Heart left ventricle (tissue), 16 donors: ENCODE results near the gene SORCS1. TPM values are rescaled to one million over a fixed set of nuclear protein-coding genes. Genes with fewer than 3 reads are reported as not detected.

ENCODE experiments used
- ATAC-seq, 4 donors: fragments of 200-7000 bp; cut with Tn5 transposase; one replicate each; pipeline ENCODE4 v1.9.1; 2020 to 2022; ENCODE audit warnings: moderate library complexity in 4 of 4, mild to moderate bottlenecking in 3 of 4, moderate number of reproducible peaks in 1 of 4
- DNase-seq, 5 donors: peaks; one replicate each; pipeline ENCODE4 v3.0.0-alpha.2; 2020
- H3K27ac ChIP-seq, 12 donors: fragments of 200-600 bp; sonication (generic) in 4 of 12; one replicate each; pipeline versions ENCODE4 v1.5.0 to v1.8.0; 2016 to 2022; ENCODE audit warnings: mild to moderate bottlenecking in 2 of 12
- H3K27me3 ChIP-seq, 9 donors: fragments of 200-600 bp; sonication (generic) in 2 of 9; one replicate each; pipeline versions ENCODE4 v1.5.1 to v1.8.0; 2016 to 2022; ENCODE audit warnings: mild to moderate bottlenecking in 3 of 9
- H3K36me3 ChIP-seq, 9 donors: fragments of 200-600 bp; sonication (generic) in 2 of 9; one replicate each; pipeline versions ENCODE4 v1.5.0 to v1.8.0; 2018 to 2022; ENCODE audit warnings: mild to moderate bottlenecking in 2 of 9
- H3K4me1 ChIP-seq, 12 donors: fragments of 200-600 bp; sonication (generic) in 4 of 12; one replicate each; pipeline versions ENCODE4 v1.5.0 to v1.8.0; 2016 to 2022; ENCODE audit warnings: mild to moderate bottlenecking in 3 of 12
- H3K4me3 ChIP-seq, 12 donors: fragments of 200-600 bp; sonication (generic) in 4 of 12; one replicate each; pipeline versions ENCODE4 v1.5.0 to v1.8.0; 2017 to 2022; ENCODE audit warnings: mild to moderate bottlenecking in 9 of 12, moderate library complexity in 4 of 12
- H3K9me3 ChIP-seq, 12 donors: fragments of 200-600 bp; sonication (generic) in 4 of 12; one replicate each; pipeline versions ENCODE4 v1.5.0 to v1.8.0; 2016 to 2022; ENCODE audit warnings: mild to moderate bottlenecking in 1 of 12
- CTCF ChIP-seq, 12 donors: fragments of 200-600 bp; sonication (generic) in 4 of 12; IDR thresholded peaks; one replicate each; pipeline versions ENCODE4 v1.5.0 to v1.8.0; 2018 to 2022; ENCODE audit warnings: antibody characterized with exemption in 12 of 12, mild to moderate bottlenecking in 5 of 12
- POLR2A ChIP-seq, 2 donors: fragments of 450-650 bp; IDR thresholded peaks; one replicate each; pipeline ENCODE4 v1.6.1; 2017; ENCODE audit warnings: antibody characterized with exemption in 2 of 2, mild to moderate bottlenecking in 2 of 2, moderate library complexity in 2 of 2
- WGBS, 4 donors: extraction: QIAGEN DNeasy Blood & Tissue Kit in 2 of 4; methylation state at CpG; one replicate each; pipeline versions ENCODE4 v1.1.5 to v1.1.7; 2013 to 2018; 5-methylcytosine and 5-hydroxymethylcytosine counted together
- intact Hi-C, 10 donors: fragments of 100-400 bp; cut with DNase I; formaldehyde crosslinking; loops; one replicate each; pipeline versions ENCODE4 v1.11.1 to v1.14.2; 2022
- polyA plus RNA-seq, 2 donors: library from polyadenylated mRNA; stranded (reverse); fragments of 200-250 nt; gene quantifications; one replicate each; pipeline ENCODE4 v1.2.3, GENCODE V29; 2013
- total RNA-seq, 9 donors: library from RNA; depleted of rRNA in 2 of 9; stranded (reverse); fragments of >200 nt in 2 of 9; fragmentation: NEBNext Ultra II Directional in 3 of 9; extraction: Animal tissue kit (Norgen Biotek cat#: 25700) in 3 of 9; gene quantifications; one replicate each; pipeline versions ENCODE4 v1.1.0 to v1.2.4, GENCODE V29; 2016 to 2023
- donor health status: ischemic (EF 13 %, LVEDD 7.1; RV severe dilation, severe dysfunction).
- donor health status: healthy with polysubstance abuse.
- donor health status: DM: no; HTN: yes; CAD: no.
- donor health status: DM: no; HTN: no; CAD: no.
- donor health status: ischemic (EF 25% LVEDD 6.9; RV normal size, moderate dysfunction).
- donor health status: ischemic (EF 25% LVEDD 5.7; RV mildly dilated, moderate dysfunction).
- donor health status: healthy.
- donor health status: DM: yes; HTN: yes; CAD: no.
- donor health status: ischemic (EF 35%, LVEDD 5.7; RV mildly dilated, moderate dysfunction).
- donor health status: nonischemic (EF 11% LVEDD 7.7; RV severe dilation, severe dysfunction).
- donor health status: DM: yes; HTN: yes; CAD: no.
- donor health status: PGD.
- donor health status: ischemic (EF 29% LVEDD 5.4; RV normal size, mild dysfunction).
- donor health status: nonischemic (EF 23%, LVEDD 6.1; RV moderate dilation, normal function).

Gene SORCS1
- total and polyA plus RNA-seq, 11 donors: 0.23 to 5.7 (median 1.1) TPM

DNA sequence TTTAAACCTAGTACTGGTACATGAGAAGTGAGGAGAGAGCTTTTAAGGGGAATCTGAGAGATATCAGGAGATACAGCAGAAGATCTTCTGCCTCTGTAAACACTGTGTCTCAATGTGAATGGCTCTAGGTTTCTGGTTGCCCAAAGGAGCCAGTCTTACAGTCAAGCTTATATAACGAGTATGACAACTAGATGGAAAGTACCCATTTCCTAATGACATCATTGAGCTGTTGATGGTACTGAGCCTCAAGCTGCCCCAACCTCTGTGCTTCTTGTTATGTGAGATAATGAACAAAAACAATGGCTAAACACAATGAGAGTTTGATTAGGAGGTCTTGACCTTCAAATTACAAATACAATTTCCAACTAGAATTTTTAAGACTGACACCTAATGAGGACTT, 451.5 kb downstream of the SORCS1 start:
- WGBS, 4 donors: 50 to 81% (median 69%) methylated on average over 1 of the region's 1 CpG
- DNase-seq (no peak), ATAC-seq (no peak)
- Histone ChIP-seq H3K9me3 (no peaks in the 10 kb centered on the region), H3K27me3 (peaks cover 0 to 15% (median 0%) of the 10 kb centered on the region in 9 donors), H3K4me3 (no peak overlapping the region), H3K36me3 (no peaks in the 10 kb centered on the region), H3K27ac (no peak overlapping the region), H3K4me1 (no peaks in the 10 kb centered on the region)
- intact Hi-C loops: no loop called here
- TF ChIP-seq CTCF (IDR thresholded peaks at IDR 0.05) (no peak), POLR2A (IDR thresholded peaks at IDR 0.05) (no peak)

GRCh38 chr10:106711313-106711906, 453.1 kb downstream of the SORCS1 start:
- Histone ChIP-seq H3K27ac (no peak overlapping the region), H3K36me3 (no peaks in the 10 kb centered on the region), H3K4me1 (no peaks in the 10 kb centered on the region), H3K4me3 (no peak overlapping the region), H3K27me3 (peaks cover 0 to 15% (median 0%) of the 10 kb centered on the region in 9 donors), H3K9me3 (no peaks in the 10 kb centered on the region)
- peak; percentile 18 to 73 (median 47) for TF ChIP-seq CTCF (IDR thresholded peaks at IDR 0.05)
- no peak for TF ChIP-seq POLR2A (IDR thresholded peaks at IDR 0.05)
- ATAC-seq (no peak), DNase-seq (peak in 2 of 5 donors; percentile 28 to 32)
- intact Hi-C loops: no loop called here
- 76 to 78% (median 77%) methylated on average over 6 of the region's 6 CpGs for WGBS, 4 donors

DNA sequence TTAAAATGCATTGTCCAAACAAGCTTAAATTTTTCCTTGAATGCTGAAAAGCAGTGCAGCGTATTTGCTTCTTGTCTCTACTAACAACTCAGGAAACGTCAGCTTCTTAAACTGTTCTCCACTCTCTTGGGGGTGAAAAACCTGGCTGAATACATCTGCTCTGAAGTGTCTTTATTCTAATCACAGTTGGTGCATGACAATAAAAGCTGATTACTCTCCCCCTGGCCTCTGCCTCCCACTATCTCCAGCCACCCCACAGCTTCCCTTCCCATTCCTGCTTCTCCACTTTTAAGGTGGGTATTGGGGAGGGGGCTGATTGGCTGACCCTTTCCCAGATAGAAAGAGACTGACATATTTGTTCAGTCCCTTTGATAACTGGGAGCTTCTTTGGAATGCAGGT, 456.0 kb downstream of the SORCS1 start:
- intact Hi-C loops: loop anchor here in 6 of 10 donors (5.0 to 10.0 kb wide), 5 partner anchors 436 to 1836 kb away; no protein-coding TSS in a partner anchor

DNA sequence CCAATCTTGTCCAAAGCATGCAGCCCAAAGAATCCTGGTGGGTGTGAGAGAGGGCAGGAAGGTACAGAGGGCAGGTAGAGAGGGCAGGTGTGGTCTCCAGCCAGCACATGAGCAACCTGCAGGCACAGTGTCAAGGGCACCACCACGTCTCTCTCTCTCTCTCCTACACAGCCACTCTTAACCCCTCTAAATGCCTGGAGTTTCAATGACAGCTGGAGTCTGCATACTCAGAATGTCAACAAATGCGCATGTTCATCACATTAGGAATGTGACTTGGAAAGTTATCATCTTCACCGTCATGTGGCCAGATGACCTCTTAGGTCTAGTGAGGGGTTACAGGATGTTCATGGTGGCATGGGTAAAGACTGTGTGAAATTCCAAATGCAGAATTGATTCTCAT, 456.8 kb downstream of the SORCS1 start:
- intact Hi-C loops: loop anchor here in 6 of 10 donors (5.0 to 10.0 kb wide), 5 partner anchors 437 to 1837 kb away; no protein-coding TSS in a partner anchor
- no peak overlapping the region for H3K4me3 ChIP-seq
- peaks cover 0 to 15% (median 0%) of the 10 kb centered on the region in 9 donors for H3K27me3 ChIP-seq
- H3K4me1 ChIP-seq: no peaks in the 10 kb centered on the region
- WGBS, 4 donors: 38 to 56% (median 43%) methylated on average over 3 of the region's 3 CpGs
- DNase-seq: no peak
- no peak for TF ChIP-seq POLR2A (IDR thresholded peaks at IDR 0.05)
- TF ChIP-seq CTCF (IDR thresholded peaks at IDR 0.05): no peak
- ATAC-seq: no peak
- no peaks in the 10 kb centered on the region for H3K9me3 ChIP-seq
- no peaks in the 10 kb centered on the region for H3K36me3 ChIP-seq
- H3K27ac ChIP-seq: no peak overlapping the region

More for the DNA sequence above, 456.0 kb downstream of the SORCS1 start:
- H3K4me3 ChIP-seq: no peak overlapping the region
- H3K9me3 ChIP-seq: no peaks in the 10 kb centered on the region
- no peak for TF ChIP-seq POLR2A (IDR thresholded peaks at IDR 0.05)
- TF ChIP-seq CTCF (IDR thresholded peaks at IDR 0.05): no peak
- H3K27me3 ChIP-seq: peaks cover 0 to 15% (median 0%) of the 10 kb centered on the region in 9 donors
- no peaks in the 10 kb centered on the region for H3K36me3 ChIP-seq
- ATAC-seq (no peak), DNase-seq (no peak)
- H3K27ac ChIP-seq: no peak overlapping the region
- H3K4me1 ChIP-seq: no peaks in the 10 kb centered on the region
- WGBS, 4 donors: 64 to 68% (median 65%) methylated on average over 2 of the region's 2 CpGs
